HepG2 (cell line): ENCODE data around the gene MSGN1.

Experiments used
- TAF1 ChIP-seq: sonication (generic); formaldehyde crosslinking; IDR thresholded peaks from 2 replicates; pipeline ENCODE4 v1.4.0; 2020; ENCODE audit warnings: missing genetic modification reagents
- TF ChIP-seq, protein P1 (sequence below): sonication (generic); formaldehyde crosslinking; IDR thresholded peaks from 2 replicates; pipeline ENCODE4 v1.4.0; 2020; ENCODE audit warnings: mild to moderate bottlenecking, low read depth, missing genetic modification reagents
- TF ChIP-seq, protein P2 (sequence below): sonication (generic); formaldehyde crosslinking; IDR thresholded peaks from 2 replicates; pipeline ENCODE4 v1.5.0; 2020; ENCODE audit warnings: mild to moderate bottlenecking, missing genetic modification reagents

DNA sequence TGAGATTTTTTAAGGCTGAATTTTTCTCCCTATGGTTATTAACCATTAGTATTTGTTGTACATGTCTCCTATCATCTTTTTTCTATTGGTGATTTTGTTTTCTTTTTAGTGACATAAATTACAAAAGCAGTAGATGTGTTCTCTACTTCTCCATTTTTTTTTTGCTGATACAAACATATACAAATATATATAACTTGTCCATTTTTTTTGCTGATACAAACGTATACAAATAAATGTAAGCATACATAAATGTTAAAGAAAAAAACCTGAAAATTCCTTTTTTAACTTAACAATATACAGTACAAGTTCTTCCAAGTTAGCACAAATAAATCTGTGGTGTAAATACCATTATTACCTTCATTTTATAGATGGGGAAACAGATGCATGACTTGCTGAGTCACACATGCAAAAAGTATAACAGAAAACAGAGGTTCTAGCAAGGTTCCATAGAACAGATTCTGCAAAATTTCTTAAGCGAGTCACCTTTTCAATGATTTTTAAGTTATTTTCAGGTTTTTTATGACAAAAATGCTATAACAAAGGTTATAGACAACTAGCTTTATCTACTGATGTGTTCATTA lies 2.1 kb downstream of the MSGN1 start:
- TF ChIP-seq, protein P1, sequence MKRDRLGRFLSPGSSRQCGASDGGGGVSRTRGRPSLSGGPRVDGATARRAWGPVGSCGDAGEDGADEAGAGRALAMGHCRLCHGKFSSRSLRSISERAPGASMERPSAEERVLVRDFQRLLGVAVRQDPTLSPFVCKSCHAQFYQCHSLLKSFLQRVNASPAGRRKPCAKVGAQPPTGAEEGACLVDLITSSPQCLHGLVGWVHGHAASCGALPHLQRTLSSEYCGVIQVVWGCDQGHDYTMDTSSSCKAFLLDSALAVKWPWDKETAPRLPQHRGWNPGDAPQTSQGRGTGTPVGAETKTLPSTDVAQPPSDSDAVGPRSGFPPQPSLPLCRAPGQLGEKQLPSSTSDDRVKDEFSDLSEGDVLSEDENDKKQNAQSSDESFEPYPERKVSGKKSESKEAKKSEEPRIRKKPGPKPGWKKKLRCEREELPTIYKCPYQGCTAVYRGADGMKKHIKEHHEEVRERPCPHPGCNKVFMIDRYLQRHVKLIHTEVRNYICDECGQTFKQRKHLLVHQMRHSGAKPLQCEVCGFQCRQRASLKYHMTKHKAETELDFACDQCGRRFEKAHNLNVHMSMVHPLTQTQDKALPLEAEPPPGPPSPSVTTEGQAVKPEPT (CRISPR knock-in tag), result no peak
- TF ChIP-seq, protein P2, sequence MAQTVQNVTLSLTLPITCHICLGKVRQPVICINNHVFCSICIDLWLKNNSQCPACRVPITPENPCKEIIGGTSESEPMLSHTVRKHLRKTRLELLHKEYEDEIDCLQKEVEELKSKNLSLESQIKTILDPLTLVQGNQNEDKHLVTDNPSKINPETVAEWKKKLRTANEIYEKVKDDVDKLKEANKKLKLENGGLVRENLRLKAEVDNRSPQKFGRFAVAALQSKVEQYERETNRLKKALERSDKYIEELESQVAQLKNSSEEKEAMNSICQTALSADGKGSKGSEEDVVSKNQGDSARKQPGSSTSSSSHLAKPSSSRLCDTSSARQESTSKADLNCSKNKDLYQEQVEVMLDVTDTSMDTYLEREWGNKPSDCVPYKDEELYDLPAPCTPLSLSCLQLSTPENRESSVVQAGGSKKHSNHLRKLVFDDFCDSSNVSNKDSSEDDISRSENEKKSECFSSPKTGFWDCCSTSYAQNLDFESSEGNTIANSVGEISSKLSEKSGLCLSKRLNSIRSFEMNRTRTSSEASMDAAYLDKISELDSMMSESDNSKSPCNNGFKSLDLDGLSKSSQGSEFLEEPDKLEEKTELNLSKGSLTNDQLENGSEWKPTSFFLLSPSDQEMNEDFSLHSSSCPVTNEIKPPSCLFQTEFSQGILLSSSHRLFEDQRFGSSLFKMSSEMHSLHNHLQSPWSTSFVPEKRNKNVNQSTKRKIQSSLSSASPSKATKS, result no peak
- TF ChIP-seq TAF1, result no peak
